Umbilical cord (tissue), 2 donors: ENCODE measurements around the gene POLD4. TPM values are rescaled to one million over a fixed set of nuclear protein-coding genes. Genes with fewer than 3 reads are reported as not detected.

Experiments used
- DNase-seq: peaks from one replicate; pipeline ENCODE4 v3.0.0-alpha.2; 2015; ENCODE audit warnings: low spot score
- total RNA-seq: library from RNA; depleted of rRNA; stranded (reverse); fragments of >200 nt; gene quantifications from one replicate; pipeline ENCODE4 v1.2.3, GENCODE V29; 2014; ENCODE audit warnings: low replicate concordance; ENCODE audit not compliant: insufficient read depth

Gene POLD4
- total RNA-seq, 1 donor from 2014 or later = 52.7 TPM

DNA sequence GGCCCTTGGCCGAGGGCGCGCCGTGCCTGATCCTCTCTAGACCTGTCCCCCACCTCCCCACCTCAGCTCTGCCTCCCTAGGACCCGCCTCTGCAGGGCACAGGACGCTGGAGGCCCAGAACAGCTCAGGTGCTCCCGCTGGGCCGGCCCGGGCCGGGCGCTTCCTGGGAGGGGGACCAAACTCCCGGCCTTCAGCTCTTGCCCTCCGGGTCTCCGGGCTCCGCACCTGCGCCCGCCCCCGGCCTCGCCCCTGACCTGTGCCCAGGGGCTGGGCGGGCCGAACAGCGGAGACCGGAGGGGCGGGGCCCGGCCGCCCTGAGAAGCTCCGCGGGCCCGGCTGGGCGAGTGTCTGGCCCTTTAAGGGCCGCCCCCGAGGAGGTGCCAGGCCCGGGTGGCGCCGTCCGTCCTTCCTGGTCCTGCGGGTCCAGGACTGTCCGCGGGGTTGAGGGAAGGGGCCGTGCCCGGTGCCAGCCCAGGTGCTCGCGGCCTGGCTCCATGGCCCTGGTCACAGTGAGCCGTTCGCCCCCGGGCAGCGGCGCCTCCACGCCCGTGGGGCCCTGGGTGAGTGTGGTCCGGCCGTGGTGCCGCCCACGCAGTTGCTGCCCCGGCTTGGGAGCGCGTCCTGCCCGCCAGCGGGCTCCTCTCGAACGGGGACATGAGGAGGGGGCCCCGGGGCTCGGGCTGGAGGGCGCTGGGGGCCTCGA lies 50.1 kb downstream of the POLD4 start, which contains the start of gene SSH3:
Gene SSH3, plus strand, starts transcription at position 399 of the 703 bp plus-strand sequence. Its CDS starts 96 bp downstream, at position 495.
- peak; percentile 80 for DNase-seq

DNA sequence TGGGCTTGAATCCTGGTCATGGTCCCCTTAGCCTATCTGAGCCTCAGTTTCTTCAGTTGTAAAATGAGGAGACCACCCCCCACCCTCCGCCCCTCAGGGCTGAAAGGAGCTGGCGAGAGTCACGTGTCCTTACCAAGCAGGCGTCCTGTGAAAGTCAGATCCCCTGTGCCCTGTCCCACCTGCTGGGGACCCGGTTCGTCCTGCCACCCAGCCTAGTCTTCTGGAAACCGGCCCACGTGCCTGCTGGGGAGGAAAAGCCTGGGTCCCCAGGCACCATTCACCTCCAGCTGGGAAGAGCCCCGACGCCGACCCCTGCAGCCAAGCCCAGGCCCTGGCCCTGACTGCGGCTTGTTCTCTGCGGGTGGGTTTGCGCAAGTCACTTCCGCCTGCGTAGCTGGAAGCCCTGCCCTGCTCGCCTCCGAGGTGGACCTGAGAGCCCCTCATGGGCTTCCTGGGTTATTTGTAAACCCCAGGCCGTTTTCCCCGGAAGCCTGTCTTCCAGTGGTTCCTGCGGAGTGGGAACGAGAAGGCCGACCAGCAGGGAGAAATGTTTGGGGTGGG lies 50.7 kb downstream of the POLD4 start:
- DNase-seq = no peak

DNA sequence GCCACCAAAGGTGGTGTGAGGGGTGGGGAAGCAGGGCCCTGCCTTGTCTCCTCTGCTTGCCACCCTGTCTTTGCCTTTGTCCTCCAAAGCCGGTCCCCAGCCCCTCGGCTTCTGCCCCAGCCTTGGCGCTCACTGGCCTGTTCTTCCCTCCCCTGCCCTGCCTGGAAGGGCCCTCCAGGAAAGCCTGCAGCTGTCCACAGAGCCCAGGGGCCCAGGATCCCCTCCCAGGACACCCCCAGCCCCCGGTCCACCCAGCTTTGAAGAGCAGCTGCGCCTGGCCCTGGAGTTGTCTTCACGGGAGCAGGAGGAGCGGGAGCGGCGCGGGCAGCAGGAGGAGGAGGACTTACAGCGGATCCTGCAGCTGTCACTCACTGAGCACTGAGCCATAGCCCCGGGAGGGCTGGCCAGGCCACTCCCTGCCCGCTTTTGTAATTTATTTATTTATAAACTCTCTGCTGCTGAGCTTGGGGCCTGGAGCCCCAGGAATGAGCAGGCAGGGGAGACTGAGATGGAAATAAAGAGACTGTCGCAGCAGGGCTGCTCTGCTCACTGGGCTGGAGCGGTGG lies 51.3 kb downstream of the POLD4 start:
- DNase-seq = peak; percentile 78

DNA sequence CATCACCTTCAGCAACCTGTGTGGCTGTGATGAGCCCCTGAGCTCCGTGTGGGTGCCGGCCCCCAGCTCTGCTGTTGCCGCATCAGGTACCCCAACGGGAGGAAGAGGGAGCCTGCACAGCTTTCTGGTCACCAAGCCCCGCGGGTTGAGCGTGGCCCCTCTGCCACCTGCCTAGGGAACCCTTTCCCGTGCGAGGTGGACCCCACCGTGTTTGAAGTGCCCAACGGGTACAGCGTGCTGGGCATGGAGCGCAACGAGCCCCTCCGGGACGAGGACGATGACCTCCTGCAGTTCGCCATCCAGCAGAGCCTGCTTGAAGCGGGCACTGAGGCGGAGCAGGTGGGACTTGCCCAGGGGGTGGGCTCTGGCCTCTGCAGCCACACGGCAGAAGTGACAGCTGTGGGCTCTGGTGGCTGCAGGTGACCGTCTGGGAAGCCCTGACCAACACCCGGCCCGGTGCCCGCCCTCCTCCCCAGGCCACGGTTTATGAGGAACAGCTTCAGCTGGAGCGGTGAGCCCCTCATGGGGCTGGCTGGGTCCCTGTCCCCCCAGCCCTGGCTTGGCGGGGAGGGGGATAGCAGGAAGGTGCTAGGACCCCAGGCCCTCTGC lies 51.9 kb downstream of the POLD4 start:
- no peak for DNase-seq

Other genes starting within 250 kb of the POLD4 start
- gene KDM2A, start 234.3 kb downstream of the POLD4 start, total RNA-seq = 44.1 TPM
- gene GRK2, start 87.1 kb downstream of the POLD4 start, total RNA-seq = 46.2 TPM
- 31.1 TPM for gene ANKRD13D, start 64.2 kb downstream of the POLD4 start, total RNA-seq
- gene SSH3, start 50.0 kb downstream of the POLD4 start, total RNA-seq = 7.5 TPM
- gene CLCF1, start 20.1 kb upstream of the POLD4 start, total RNA-seq = 11.1 TPM
- gene RAD9A, start 38.4 kb upstream of the POLD4 start, total RNA-seq = 9.4 TPM
- 50.1 TPM for gene PPP1CA, start 48.3 kb upstream of the POLD4 start, total RNA-seq
- gene TBC1D10C, start 50.5 kb upstream of the POLD4 start, total RNA-seq = 0.72 TPM
- 1.2 TPM for gene CARNS1, start 62.1 kb upstream of the POLD4 start, total RNA-seq
- 33.0 TPM for gene RPS6KB2, start 74.9 kb upstream of the POLD4 start, total RNA-seq
- 9.9 TPM for gene PTPRCAP, start 84.1 kb upstream of the POLD4 start, total RNA-seq
- gene CORO1B, start 89.9 kb upstream of the POLD4 start, total RNA-seq = 35.2 TPM
- gene GPR152, start 99.2 kb upstream of the POLD4 start, total RNA-seq = not detected
- 0.96 TPM for gene CABP4, start 101.8 kb upstream of the POLD4 start, total RNA-seq
- gene TMEM134, start 115.7 kb upstream of the POLD4 start, total RNA-seq = 10.6 TPM
- 78.0 TPM for gene AIP, start 129.5 kb upstream of the POLD4 start, total RNA-seq
- 28.6 TPM for gene PITPNM1, start 151.8 kb upstream of the POLD4 start, total RNA-seq
- gene CDK2AP2, start 154.6 kb upstream of the POLD4 start, total RNA-seq = 17.3 TPM
- gene CABP2, start 169.9 kb upstream of the POLD4 start, total RNA-seq = not detected
- gene GSTP1, start 230.3 kb upstream of the POLD4 start, total RNA-seq = 587 TPM